PC-3 (cell line): Measurements from ENCODE around the gene ARHGEF7. TPM values are rescaled to one million over a fixed set of nuclear protein-coding genes. Genes with fewer than 3 reads are reported as not detected.

Experiments used
- ATAC-seq: fragments of 200-7000 bp; cut with Tn5 transposase; 2 replicates; pipeline ENCODE4 v1.9.1; 2020; ENCODE audit warnings: mild to moderate bottlenecking, moderate library complexity
- BruUV-seq: library from RNA; stranded (reverse); fragments of 400-500 nt; replicated peaks from 2 replicates; lab custom pipeline; 2021; lab: Mats Ljungman, UMichigan
- CTCF ChIA-PET: fragments of 300-600 bp; sonication (Branson Sonifier 250); formaldehyde crosslinking; loops from one replicate; lab custom pipeline; 2022; ENCODE audit warnings: antibody characterized with exemption; lab: Charles Lee
- POLR2A ChIA-PET: fragments of 300-600 bp; sonication (Branson Sonifier 250); formaldehyde crosslinking; loops from one replicate; lab custom pipeline; 2022; ENCODE audit warnings: antibody characterized with exemption; ENCODE audit not compliant: unreplicated experiment; lab: Charles Lee
- DNase-seq: peaks from one replicate; pipeline ENCODE4 v3.0.0-alpha.2; 2015
- H2AFZ ChIP-seq: fragments of 300-600 bp; sonication (generic); 2 replicates; pipeline ENCODE4 v1.6.0; 2016; ENCODE audit warnings: antibody characterized with exemption, low read length
- H3F3A ChIP-seq: fragments of 300-600 bp; sonication (generic); one replicate; pipeline ENCODE4 v1.6.0; 2017; ENCODE audit warnings: antibody characterized with exemption, low read length, control low read depth, mild to moderate bottlenecking; ENCODE audit not compliant: unreplicated experiment
- H3K27ac ChIP-seq: fragments of 300-600 bp; sonication (generic); 2 replicates; pipeline ENCODE4 v1.5.1; 2016; ENCODE audit warnings: mild to moderate bottlenecking, low read length
- H3K27me3 ChIP-seq: fragments of 300-600 bp; sonication (generic); 2 replicates; pipeline ENCODE4 v1.6.1; 2016; ENCODE audit warnings: low read length, mixed read lengths
- H3K36me3 ChIP-seq: fragments of 300-600 bp; sonication (generic); 2 replicates; pipeline ENCODE4 v1.6.1; 2016; ENCODE audit warnings: low read depth, mixed run types, low read length, mixed read lengths
- H3K4me1 ChIP-seq: fragments of 300-600 bp; sonication (generic); 2 replicates; pipeline ENCODE4 v1.5.1; 2016; ENCODE audit warnings: low read length; ENCODE audit not compliant: insufficient read depth
- H3K4me2 ChIP-seq: fragments of 300-600 bp; sonication (generic); 2 replicates; pipeline ENCODE4 v1.6.0; 2016; ENCODE audit warnings: low read length
- H3K4me3 ChIP-seq: fragments of 300-600 bp; sonication (generic); 2 replicates; pipeline ENCODE4 v1.5.1; 2016; ENCODE audit warnings: mild to moderate bottlenecking, low read length, mixed read lengths
- H3K79me2 ChIP-seq: fragments of 300-600 bp; sonication (generic); 2 replicates; pipeline ENCODE4 v1.6.1; 2017; ENCODE audit warnings: low read length, mixed read lengths
- H3K9ac ChIP-seq: fragments of 300-600 bp; sonication (generic); 2 replicates; pipeline ENCODE4 v1.6.0; 2016; ENCODE audit warnings: mild to moderate bottlenecking, low read length
- H3K9me2 ChIP-seq: fragments of 300-600 bp; sonication (generic); replicated peaks from 2 replicates; pipeline ENCODE4 v1.6.1; 2016; ENCODE audit warnings: mixed run types, low read length, mixed read lengths
- H3K9me3 ChIP-seq: fragments of 300-600 bp; sonication (generic); 2 replicates; pipeline ENCODE4 v1.6.1; 2016; ENCODE audit warnings: low read length, mixed read lengths
- H4K20me1 ChIP-seq: fragments of 300-600 bp; sonication (generic); 2 replicates; pipeline ENCODE4 v1.6.1; 2016; ENCODE audit warnings: low read length, mixed read lengths
- CTCF ChIP-seq: fragments of 300-600 bp; sonication (generic); conservative IDR thresholded peaks from 2 replicates; pipeline ENCODE4 v1.5.1; 2017; ENCODE audit warnings: antibody characterized with exemption, low read depth, mild to moderate bottlenecking, low read length
- EZH2 ChIP-seq: fragments of 300-600 bp; sonication (generic); IDR thresholded peaks from one replicate; pipeline ENCODE4 v1.6.1; 2017; ENCODE audit warnings: antibody characterized with exemption, mild to moderate bottlenecking, low read length; ENCODE audit not compliant: unreplicated experiment
- EZH2phosphoT487 ChIP-seq: fragments of 300-600 bp; sonication (generic); IDR thresholded peaks from 2 replicates; pipeline ENCODE4 v1.6.1; 2018; ENCODE audit warnings: mild to moderate bottlenecking, antibody characterized with exemption, low read length, borderline replicate concordance
- intact Hi-C: fragments of 100-400 bp; cut with micrococcal nuclease; formaldehyde crosslinking; loops from 2 replicates; pipeline ENCODE4 v1.9.0; 2023
- total RNA-seq: library from RNA; depleted of rRNA; stranded (reverse); fragments of >200 nt; gene quantifications from 2 replicates; pipeline ENCODE4 v1.2.3, GENCODE V29; 2014

ARHGEF7 gene
- total RNA-seq, 1 experiment from 2014 or later = 14.7 TPM

GRCh38 chr13:111152844-111153243 lies 37.7 kb downstream of the ARHGEF7 start:
- no peak for TF ChIP-seq EZH2
- TF ChIP-seq CTCF = no peak
- no peak for TF ChIP-seq EZH2phosphoT487
- Histone ChIP-seq H3K36me3 (peaks cover 4% of the 10 kb centered on the region), H3K27ac (peak overlapping the region; percentile 72), H3K9me2 (no peaks in the 10 kb centered on the region), H3F3A (no peaks in the 10 kb centered on the region), H3K9ac (peak overlapping the region; percentile 98), H3K4me2 (peak overlapping the region; percentile 97), H3K4me3 (peak overlapping the region; percentile 93), H3K4me1 (peaks cover 19% of the 10 kb centered on the region), H4K20me1 (0 out of 2 replicates have a peak, but pooled peaks cover 5% of the 10 kb centered on the region), H2AFZ (peak overlapping the region; percentile 81), H3K9me3 (no peaks in the 10 kb centered on the region), H3K79me2 (peaks cover 40% of the 10 kb centered on the region), H3K27me3 (peaks cover 27% of the 10 kb centered on the region)
- intact Hi-C loops = loop anchor here (10.0 kb wide), 2 partner anchors 208 to 238 kb away; partner anchors contain the start of gene ANKRD10
- ChIA-PET POLR2A (no interaction called here), CTCF (no interaction called here)
- DNase-seq (no peak), ATAC-seq (no peak)
- TSS peak; percentile 67 for BruUV-seq

- CTCF ChIA-PET = no interaction called here
- no peaks in the 10 kb centered on the region for H3K9me2 ChIP-seq
Observed at GRCh38 chr13:111153279-111153976, 38.3 kb downstream of the ARHGEF7 start.

More at GRCh38 chr13:111153279-111153976, 38.3 kb downstream of the ARHGEF7 start:
- Histone ChIP-seq H3F3A (no peaks in the 10 kb centered on the region), H3K79me2 (peaks cover 45% of the 10 kb centered on the region), H3K27ac (peak overlapping the region; percentile 72), H3K4me3 (peak overlapping the region; percentile 93), H3K36me3 (peaks cover 4% of the 10 kb centered on the region), H2AFZ (peak overlapping the region; percentile 81), H3K4me1 (peaks cover 19% of the 10 kb centered on the region), H3K9ac (peak overlapping the region; percentile 98), H4K20me1 (0 out of 2 replicates have a peak, but pooled peaks cover 5% of the 10 kb centered on the region), H3K9me3 (no peaks in the 10 kb centered on the region), H3K4me2 (peak overlapping the region; percentile 97), H3K27me3 (peaks cover 22% of the 10 kb centered on the region)
- BruUV-seq = no TSS peak
- intact Hi-C loops = loop anchor here (10.0 kb wide), 2 partner anchors 209 to 239 kb away; partner anchors contain the start of gene ANKRD10
- no peak for TF ChIP-seq EZH2phosphoT487
- TF ChIP-seq CTCF = no peak
- TF ChIP-seq EZH2 = no peak
- DNase-seq (peak; percentile 82), ATAC-seq (peak; percentile 81)
- POLR2A ChIA-PET = no interaction called here
